Activated naive CD4-positive, alpha-beta T cell (primary cell): ENCODE measurements around the gene SGMS1.

ENCODE experiments used
- DNase-seq, 4 experiments: peaks; one replicate each; lab custom pipeline; 2025; lab: John Stamatoyannopoulos, UW

The SGMS1 gene

GRCh38 chr10:50613150-50613549 is 10.6 kb downstream of the SGMS1 start:
- no peak for DNase-seq

- DNase-seq: no peak
Observed at GRCh38 chr10:50610368-50610767, 13.4 kb downstream of the SGMS1 start.

- DNase-seq: no peak
Observed at GRCh38 chr10:50607356-50607925, 16.3 kb downstream of the SGMS1 start.

GRCh38 chr10:50605951-50606270 is 17.8 kb downstream of the SGMS1 start:
- no peak for DNase-seq

GRCh38 chr10:50605269-50605950 is 18.3 kb downstream of the SGMS1 start:
- no peak for DNase-seq

GRCh38 chr10:50604809-50605208 is 18.9 kb downstream of the SGMS1 start:
- no peak for DNase-seq

- DNase-seq: no peak
Observed at GRCh38 chr10:50604049-50604640, 19.6 kb downstream of the SGMS1 start.

- DNase-seq: no peak
Observed at GRCh38 chr10:50603151-50603850, 20.5 kb downstream of the SGMS1 start.

GRCh38 chr10:50601974-50602373 is 21.8 kb downstream of the SGMS1 start:
- no peak for DNase-seq

- no peak for DNase-seq
Observed at GRCh38 chr10:50600831-50601477, 22.8 kb downstream of the SGMS1 start.

- DNase-seq: no peak
Observed at GRCh38 chr10:50600286-50600685, 23.5 kb downstream of the SGMS1 start.

GRCh38 chr10:50596897-50597296 is 26.9 kb downstream of the SGMS1 start:
- no peak for DNase-seq

- no peak for DNase-seq
Observed at GRCh38 chr10:50596456-50596855, 27.3 kb downstream of the SGMS1 start.

GRCh38 chr10:50595785-50596184 is 28.0 kb downstream of the SGMS1 start:
- DNase-seq: no peak

- DNase-seq: no peak
Observed at GRCh38 chr10:50593523-50594376, 30.0 kb downstream of the SGMS1 start.

GRCh38 chr10:50592961-50593418 is 30.8 kb downstream of the SGMS1 start:
- DNase-seq: no peak

GRCh38 chr10:50590935-50591334 is 32.8 kb downstream of the SGMS1 start:
- DNase-seq: no peak

- no peak for DNase-seq
Observed at GRCh38 chr10:50586740-50587088, 37.0 kb downstream of the SGMS1 start.

- DNase-seq: no peak
Observed at GRCh38 chr10:50585921-50586739, 37.6 kb downstream of the SGMS1 start.
